Activated CD4-positive, alpha-beta T cell treated with anti-CD3 and anti-CD28 coated beads, Interleukin-2, amount 50 U/mL, for 4 hours (primary cell): ENCODE measurements around the gene NHSL2.

ENCODE experiments used
- DNase-seq, 2 experiments: peaks; one replicate each; pipeline ENCODE4 v3.0.0-alpha.2; 2020

NHSL2 gene

DNA sequence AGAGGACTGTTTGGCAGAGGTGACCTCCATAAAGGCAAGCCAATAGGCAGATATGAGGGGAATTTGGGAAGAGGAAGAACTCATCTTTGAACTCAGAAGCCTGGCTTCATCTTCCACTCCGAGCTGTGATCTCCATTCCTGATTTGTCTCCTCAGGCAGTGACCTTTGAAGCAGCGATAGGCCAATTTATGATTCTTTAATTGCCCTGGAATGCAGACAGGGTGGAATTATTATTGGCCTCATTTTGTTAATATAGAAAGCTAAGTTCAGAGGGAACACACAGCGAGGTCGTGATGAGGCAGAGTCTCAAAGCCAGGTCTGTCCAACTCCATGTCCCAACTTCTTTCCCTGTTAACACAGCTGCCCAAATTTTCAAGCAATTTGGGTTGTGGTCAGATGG, 204.2 kb downstream of the NHSL2 start:
- DNase-seq, result no peak

DNA sequence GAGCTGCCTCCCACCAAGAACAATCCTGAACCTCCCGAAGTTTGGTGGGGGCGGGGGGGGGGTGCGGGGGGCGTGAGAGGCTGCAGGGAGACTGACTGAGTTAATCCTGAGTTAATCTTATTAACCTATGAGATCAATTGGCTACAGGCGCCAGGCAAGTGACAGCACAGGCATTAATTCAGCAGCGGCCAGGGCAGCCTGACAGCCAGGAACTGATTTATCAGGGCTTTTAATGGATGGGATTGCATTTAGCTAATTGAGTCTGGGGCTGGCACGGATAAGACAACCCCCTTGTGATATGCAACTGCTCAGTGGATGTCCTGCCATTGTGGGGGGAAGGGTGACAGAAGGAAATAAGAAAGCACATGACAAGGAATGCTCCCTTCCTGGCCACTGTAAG, 204.7 kb downstream of the NHSL2 start:
- DNase-seq, result no peak

DNA sequence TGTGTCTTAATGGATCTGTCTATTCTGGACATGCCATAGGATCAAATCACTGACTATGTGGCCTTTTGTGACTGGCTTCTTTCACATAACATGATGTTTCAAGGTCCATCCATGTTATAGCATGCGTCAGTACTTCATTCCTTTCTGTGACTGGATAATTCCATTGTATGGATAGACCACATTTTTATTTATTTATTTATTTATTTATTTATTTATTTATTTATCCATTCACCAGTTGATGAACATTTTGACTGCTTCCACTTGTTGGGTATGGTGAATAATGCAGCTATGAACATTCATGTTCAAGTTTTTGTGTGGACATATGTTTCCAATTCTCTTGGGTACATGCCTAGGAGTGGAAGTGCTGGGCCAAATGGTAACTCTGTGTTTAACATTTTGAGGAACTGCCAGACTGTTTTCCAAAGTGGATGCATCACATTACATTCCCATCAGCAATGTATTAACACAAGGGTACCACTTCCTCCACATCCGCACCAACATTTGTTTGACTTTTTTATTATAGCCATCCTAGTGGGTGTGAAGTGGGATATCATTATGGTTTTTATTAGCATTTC, 207.1 kb downstream of the NHSL2 start:
- DNase-seq, result no peak

GRCh38 chrX:72120837-72121236, 210.2 kb downstream of the NHSL2 start:
- no peak for DNase-seq

GRCh38 chrX:72121383-72121782, 210.7 kb downstream of the NHSL2 start:
- peak in 1 of 2 experiments; percentile 23 for DNase-seq

DNA sequence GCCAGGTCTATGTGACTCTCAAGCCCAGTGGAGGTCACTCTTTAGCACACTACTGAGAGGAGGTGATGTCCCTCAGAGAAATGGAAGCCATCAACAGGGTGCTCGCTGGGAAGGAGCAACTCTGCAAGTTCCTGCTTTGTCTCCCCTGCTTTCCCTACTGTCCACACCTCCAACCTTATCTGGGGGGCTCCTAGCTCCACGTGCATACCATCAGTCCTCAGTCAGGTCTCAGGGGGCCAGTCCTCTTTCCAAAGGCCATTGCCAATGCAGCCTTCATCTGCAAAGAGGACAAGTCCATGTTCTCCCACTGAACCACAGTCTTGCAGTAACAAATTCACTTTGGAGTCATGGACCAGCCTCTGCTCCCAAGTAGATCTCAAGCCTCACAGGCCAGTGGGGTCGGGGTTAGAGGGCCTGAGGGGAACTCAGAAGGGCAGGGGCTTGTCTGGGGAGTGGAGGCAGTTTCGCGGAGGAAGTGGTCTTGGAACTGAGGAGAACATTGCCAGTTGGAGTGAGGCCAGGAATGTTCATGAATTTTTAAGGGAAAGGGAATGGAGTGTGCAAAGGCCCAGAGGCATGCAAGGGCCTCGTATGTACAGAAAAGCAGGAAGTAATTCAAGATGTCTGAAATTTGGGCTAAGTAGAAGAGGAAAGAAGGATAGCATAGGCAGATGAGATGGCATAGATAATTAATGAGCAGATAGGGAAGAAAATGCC, 212.1 kb downstream of the NHSL2 start:
- DNase-seq, result no peak

- no peak for DNase-seq
Observed at GRCh38 chrX:72123471-72124185, 213.0 kb downstream of the NHSL2 start.

- no peak for DNase-seq
Observed at GRCh38 chrX:72124540-72125201, 214.0 kb downstream of the NHSL2 start.

GRCh38 chrX:72125331-72126047, 214.8 kb downstream of the NHSL2 start:
- no peak for DNase-seq

DNA sequence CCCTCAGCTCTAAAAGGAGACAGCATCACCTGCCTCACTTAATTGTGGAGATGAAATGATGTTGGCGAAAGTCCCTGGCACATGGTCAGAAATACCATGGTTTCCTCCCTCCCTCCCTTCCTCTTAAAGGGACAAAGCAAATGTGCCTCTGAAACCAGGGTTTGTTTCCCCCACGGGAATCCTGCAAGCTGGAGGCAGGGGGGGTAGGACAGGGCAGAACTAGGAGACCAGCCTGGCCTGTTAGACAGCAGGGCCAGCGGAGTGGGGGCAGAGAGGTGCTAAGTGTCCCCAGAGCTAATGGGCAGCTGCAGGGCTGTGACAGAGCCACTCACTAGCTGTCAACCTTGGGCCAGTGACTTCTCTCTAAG, 215.4 kb downstream of the NHSL2 start:
- DNase-seq, result no peak

DNA sequence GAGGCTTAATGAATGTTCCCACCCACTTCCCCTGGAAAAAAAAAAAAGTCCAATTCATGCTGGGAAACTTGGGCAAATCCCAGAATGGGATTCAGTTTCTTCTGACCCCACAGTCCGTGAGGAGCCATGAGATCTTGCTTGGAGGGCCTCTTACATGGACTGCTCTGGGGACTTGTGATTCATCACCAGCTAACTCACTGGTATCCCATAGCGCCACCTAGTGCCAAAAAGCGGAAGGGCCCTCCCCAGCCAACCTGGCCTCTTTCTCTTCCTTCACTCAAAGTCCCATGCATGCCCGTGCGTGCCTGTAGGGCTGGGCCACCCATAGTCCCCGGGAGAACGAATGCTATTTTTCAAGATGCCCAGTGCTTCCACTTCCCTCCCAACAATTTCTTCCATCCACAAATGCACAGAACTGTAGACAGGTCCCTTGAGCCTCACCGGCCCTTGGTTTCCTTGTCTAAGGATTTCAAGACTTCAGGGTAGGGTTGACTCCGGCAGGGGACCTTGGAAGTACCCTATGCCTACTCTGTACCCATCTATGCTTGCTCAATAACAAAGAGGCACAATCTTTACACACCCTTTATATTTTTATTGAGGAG, 216.0 kb downstream of the NHSL2 start:
- DNase-seq, result peak; percentile 78 to 83

- no peak for DNase-seq
Observed at GRCh38 chrX:72127332-72127731, 216.7 kb downstream of the NHSL2 start.

GRCh38 chrX:72128183-72128834, 217.7 kb downstream of the NHSL2 start:
- DNase-seq, result no peak

DNA sequence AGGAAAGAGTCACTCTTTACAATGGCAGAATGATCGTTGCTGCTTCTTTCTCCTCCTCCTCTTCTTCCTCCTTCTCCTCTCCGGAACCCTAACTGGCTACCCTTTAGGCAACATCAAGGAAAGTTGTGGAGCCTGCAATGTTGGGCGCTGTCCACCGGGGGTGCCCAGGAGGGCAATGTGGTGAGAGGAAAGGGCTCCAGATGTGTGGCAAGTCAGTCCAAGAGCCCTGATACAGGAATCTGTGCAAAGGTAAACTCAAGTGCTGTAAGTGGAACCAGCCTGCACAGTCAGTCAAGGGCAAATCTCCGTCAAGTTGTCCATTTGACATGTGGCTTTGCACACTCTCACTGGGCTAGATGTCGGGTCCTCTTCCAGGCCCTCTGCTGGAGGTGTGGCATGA, 218.2 kb downstream of the NHSL2 start:
- DNase-seq, result no peak

DNA sequence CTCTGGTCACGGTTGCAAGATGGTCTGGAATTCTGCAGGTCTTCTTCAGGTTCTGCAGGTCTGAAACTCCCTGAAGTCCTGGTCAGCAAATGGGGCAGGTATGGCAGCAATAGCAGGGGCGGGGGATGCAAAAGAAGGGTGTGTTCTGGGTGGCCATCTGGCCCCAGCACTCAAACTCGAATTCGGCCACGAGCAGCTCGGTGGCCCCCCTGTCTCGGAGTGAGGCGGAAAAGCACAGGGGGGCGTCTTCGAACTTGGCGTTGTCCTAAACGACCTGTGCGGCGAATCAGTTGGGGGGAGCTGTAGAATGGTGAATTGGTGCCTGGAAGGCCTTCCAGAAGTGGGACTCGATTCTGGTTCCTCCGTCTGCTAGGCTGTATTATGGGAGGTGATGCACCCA, 219.0 kb downstream of the NHSL2 start:
- DNase-seq, result no peak

- DNase-seq, result no peak
Observed at GRCh38 chrX:72130156-72130761, 219.6 kb downstream of the NHSL2 start.

GRCh38 chrX:72130762-72131250, 220.2 kb downstream of the NHSL2 start:
- no peak for DNase-seq

- DNase-seq, result peak; percentile 47 to 57
Observed at GRCh38 chrX:72131317-72132294, 221.0 kb downstream of the NHSL2 start, which contains the start of gene RTL5. RTL5 (minus strand) TSS chrX:72131915.

- no peak for DNase-seq
Observed at GRCh38 chrX:72132456-72132855, 221.8 kb downstream of the NHSL2 start.
